Hepatocyte (in vitro differentiated cells): ENCODE measurements around the gene TUBB2A.

Source experiments
- CTCF ChIP-seq: fragments of 200-600 bp; sonication (generic); IDR thresholded peaks from 2 replicates; pipeline ENCODE4 v1.5.1; 2016; ENCODE audit warnings: antibody characterized with exemption, mild to moderate bottlenecking; ENCODE audit not compliant: poor library complexity
- EZH2 ChIP-seq: fragments of 200-600 bp; sonication (generic); IDR thresholded peaks from 2 replicates; pipeline ENCODE4 v1.6.1; 2016; ENCODE audit warnings: antibody characterized with exemption, mild to moderate bottlenecking, borderline replicate concordance
- EZH2phosphoT487 ChIP-seq: fragments of 200-600 bp; sonication (generic); IDR thresholded peaks from one replicate; pipeline ENCODE4 v1.6.1; 2018; ENCODE audit warnings: antibody characterized with exemption, mild to moderate bottlenecking, low read depth, moderate library complexity; ENCODE audit not compliant: unreplicated experiment, severe bottlenecking

GRCh38 chr6:3144571-3144970, 12.8 kb downstream of the TUBB2A start:
- no peak for TF ChIP-seq CTCF
- TF ChIP-seq EZH2, result no peak
- no peak for TF ChIP-seq EZH2phosphoT487
